EL (cell line): ENCODE measurements around the gene RRBP1.

Source experiments
- DNase-seq: peaks from one replicate; pipeline ENCODE4 v3.0.0-alpha.2; 2016

Gene RRBP1

DNA sequence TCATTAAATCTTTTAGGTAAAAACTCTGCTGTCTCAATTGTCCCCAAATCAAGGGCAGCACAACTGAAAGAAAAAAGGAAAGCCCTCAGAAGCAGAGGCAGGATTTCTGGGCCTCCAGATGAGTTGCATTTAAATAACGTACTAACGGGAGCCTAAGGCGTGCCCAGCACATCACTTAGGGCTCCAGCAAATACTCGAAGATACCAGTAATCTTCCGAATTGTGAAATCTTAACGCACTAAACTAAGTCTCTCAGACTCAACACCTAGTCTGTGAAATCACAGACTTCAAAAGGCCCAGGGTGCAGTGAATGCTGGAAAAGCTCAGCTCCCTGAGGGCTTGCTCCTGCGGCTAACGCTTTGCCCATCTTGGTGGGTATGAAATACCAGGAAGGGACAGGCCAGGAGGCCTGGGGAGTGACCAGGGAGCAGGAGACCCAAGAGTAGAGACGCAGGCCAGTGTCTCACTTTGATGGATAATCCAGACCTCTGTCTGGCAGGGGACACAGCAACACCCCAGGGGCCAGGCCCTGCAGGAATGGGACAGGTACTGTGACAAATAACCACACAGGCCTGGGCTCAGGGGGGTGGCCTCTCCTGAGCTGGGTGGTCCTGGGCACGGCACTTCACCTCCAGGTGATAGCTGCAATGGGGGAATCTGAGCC, 36.4 kb downstream of the RRBP1 start:
- DNase-seq, result no peak

DNA sequence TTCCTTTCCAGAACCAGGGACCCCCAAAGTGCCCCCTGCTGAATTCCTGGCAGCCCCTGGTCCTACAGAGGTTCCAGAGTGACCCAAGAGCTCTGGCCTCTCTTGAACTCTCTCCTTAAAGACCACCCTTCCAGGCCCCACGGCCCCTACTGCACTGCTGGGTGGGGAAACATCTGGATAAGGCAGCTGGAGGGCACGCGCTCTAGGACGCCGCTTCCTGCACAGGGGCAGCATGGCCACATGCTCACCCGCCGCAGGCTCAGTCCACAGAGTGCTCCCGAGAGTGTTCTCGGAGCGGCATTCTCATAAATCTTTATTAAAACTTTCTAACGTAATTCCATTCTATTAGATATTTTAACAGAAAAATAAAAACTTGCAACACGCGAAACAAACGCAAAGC, 37.0 kb downstream of the RRBP1 start:
- no peak for DNase-seq

- no peak for DNase-seq
These were observed 37.6 kb downstream of the RRBP1 start for GRCh38 chr20:17644451-17644850.

- DNase-seq, result no peak
These were observed 38.4 kb downstream of the RRBP1 start for GRCh38 chr20:17643531-17644188.

DNA sequence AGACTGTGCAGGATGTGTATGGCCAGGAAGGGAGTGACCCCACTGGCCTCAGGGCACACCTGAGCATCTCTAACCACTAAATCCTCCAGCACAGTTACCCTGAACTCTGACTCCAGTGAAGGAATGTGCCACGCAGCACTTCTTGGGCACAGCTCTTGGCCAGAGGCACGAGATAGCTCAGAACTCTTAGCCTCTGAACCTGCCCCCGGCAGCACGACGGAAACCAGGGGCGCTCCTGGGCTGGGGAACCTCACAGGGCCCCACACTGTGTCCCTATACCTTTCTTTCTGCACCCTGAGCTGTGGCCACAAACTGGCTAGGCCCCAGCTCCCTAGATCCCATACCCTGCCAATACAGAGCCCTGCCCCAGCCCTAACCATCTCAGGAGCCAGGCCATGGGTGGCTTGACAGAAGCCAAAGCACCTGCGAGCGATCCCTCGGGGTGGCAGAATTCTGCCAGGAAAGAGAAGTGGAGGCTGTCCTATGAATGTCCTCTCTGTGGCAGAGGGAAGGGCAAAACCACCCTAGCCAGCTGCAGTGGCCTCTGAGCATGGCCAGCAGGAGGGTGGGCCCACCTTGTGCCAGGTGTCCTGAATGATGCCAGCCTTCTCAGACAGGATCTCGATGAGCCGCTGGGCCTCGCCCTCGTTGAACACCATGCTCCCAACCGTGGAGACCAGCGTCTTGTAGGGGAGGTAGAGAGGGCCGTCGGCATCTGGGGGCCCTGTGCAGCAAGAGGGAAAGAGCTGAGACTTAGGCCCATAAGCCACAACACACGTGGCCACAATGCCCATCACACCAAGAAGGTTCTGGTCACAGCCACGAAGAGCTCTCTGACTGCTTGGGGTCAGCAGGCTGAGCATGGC, 39.4 kb downstream of the RRBP1 start:
- no peak for DNase-seq

- no peak for DNase-seq
These were observed 40.0 kb downstream of the RRBP1 start for GRCh38 chr20:17641993-17642392.

DNA sequence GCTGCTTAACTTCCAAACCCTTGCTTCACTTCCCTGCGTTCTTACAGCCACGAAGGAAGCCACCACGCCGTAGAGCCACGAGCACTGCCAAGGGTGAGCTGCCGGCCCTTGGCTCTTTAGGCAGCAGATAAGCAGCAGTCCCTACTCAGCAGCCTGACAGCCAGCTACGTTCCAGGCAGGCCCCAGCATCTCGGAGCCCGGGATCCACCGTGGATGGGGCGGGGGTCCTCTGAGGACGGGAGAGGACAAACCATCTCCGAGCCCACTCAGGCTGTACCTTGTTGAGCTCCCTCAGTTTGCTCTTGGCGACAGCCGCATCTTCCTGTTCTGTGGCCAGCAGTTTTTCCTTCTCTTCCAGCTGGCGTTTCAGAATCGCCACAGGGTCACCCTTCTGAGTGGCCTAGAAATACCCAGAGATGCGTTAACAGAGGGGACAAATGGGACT, 40.5 kb downstream of the RRBP1 start:
- no peak for DNase-seq

DNA sequence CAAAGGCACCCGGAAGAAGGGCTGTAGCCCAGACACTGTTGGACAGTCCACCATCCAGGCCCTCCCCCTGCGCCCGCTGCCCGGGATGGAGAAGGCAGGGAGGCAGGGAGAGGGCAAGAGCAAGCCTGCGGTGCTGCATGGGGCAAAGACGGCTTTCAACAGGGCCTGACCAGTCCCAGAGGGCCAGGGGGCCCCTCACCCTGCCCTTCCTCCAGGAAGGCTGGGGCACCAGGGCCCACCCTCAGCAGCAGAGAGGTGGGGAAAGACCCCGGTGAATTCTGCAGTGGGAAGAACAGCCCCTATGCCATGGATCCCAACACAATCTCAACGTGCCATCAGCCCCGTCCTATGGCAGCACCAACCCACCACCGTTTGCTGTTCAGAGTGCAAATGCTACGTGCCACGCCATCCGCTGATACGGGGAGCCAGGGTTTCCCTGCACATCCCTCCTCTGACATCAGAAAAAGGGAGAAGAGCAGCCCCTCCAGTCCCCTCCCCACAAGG, 41.1 kb downstream of the RRBP1 start:
- DNase-seq, result no peak

DNA sequence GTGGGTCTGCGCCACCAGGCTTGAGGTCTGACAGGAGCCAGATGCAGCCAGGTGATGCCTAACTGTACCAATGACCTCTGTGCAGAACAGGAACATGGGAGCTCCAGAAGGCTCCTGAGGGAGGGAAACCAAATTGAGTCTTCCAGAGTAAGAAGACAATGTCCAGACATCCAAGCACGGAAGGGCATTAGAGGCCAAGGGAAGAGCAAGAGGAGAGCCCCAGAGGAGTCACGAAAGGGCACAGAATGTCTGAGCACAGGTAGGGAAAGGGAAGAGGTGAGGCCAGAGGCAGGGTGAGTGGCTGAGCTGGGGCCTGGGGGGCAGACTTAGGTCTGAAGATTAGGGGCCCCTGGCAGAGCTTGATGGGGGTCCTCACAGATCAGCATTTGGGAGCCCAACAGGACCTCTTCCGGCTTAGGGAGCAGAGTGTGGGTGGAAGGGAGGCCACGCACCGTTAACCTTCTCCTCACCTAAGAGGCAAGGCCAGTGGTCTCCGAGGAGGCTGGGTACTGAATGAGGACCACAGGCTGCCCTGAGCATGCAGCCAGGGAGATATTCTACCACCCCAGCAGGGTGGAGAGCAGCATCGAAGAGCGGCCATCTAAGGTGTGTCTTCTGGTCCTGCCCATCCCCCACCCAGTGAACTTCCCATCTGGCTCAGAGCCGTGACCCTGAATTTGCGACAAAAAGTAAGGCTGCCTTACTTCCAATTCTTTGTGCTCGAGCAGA, 41.7 kb downstream of the RRBP1 start:
- no peak for DNase-seq

DNA sequence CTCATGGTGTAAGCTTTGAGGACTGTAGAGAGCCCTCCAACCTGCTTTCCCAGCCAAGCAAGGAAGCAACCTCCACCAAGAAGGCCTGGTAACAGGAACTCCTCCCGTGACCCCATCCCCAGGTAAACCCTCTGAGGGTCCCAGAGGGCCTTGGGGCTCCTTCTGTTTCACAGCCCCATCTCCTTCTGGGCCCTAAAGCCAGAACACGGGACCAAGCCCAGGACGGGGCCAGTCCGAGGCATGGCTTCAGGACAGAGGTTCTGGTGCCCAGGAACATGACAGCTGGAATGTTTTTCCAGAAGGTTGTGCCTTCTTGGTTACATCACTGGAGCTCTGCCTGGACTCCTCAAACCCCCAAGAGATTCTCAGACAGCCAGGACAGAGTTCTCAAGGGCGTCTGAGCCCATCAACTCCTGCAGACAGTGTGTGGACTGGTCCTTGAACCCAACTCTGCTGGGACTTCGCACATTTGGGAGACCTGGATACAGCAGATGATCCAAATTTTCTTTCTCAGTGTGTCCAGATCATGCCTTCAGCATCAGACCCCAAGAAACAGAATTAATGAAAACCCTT, 43.1 kb downstream of the RRBP1 start:
- no peak for DNase-seq

DNA sequence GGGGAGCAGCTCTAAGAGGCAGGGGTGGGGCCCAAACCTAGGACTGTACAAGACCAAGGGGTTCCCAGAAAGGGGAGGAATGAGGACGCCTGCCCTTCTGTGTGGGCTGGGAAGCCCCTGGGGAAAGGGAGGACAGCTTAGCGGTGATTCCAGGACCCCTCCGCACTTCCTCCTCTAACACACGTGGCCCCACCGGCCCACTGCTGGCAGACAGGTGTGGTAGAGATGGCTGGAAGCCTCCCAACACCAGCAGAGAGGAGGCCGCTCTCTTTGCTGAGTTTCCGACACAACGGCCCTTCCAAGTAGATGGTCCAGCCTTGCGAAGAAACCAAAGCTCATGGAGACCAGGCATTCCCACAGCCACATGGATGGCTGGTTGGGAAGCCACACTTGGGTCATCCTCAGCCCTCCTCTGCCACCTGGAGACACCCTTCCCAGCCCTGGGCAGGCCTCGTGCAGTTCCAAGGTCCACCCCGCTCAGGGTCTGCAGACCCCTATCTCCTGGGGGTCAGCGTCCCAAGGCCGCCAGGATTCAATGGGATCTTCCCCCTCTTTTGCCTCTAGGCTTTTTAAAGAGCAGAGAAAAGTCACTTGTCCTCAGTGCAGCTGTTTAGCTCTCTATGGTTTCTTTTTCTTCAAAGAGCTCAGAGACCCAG, 43.9 kb downstream of the RRBP1 start:
- DNase-seq, result no peak

- no peak for DNase-seq
These were observed 44.6 kb downstream of the RRBP1 start for GRCh38 chr20:17637413-17637780.

GRCh38 chr20:17636523-17637412, 45.3 kb downstream of the RRBP1 start:
- DNase-seq, result no peak

- no peak for DNase-seq
These were observed 46.5 kb downstream of the RRBP1 start for GRCh38 chr20:17635332-17636244.

DNA sequence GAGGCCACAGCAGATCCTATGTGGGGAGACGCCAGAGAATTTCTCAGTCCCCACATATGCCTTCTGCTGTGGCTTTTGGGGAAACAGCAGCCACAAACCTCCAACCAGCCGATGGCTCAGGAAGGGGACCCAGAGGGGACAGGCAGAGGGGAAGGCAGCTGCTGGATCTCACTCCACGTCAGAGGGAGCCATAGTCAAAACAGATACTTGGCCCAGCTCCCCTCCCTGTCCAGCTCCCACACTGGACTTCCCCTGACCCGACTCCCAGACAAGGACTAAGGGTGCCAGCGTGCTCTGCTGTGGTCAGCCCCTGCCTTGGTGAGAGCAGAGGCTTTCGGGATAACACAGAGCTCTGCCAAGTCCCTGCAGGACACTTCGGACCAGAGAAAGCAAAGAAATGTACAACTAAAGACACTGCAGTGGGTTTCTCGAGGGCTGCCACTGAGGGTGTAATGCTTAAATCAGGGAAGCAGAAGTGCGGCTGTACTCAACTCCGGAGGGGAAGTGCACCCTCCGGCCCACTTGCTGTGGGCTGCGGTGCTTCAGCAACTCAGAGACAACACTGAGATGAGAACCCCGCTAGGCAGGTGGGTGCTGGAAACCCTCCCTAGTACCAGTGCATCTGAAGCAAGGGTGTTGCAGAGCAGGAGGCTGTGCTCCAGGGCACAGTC, 47.2 kb downstream of the RRBP1 start:
- no peak for DNase-seq

- DNase-seq, result no peak
These were observed 48.1 kb downstream of the RRBP1 start for GRCh38 chr20:17633850-17634500.

- no peak for DNase-seq
These were observed 48.7 kb downstream of the RRBP1 start for GRCh38 chr20:17633221-17633849.
